ENCODE measurements around the gene FADS3. TPM values are rescaled to one million over a fixed set of nuclear protein-coding genes. Genes with fewer than 3 reads are reported as not detected.

FADS3 gene
- total RNA-seq, 3 donors from 2014 or later = 8.4 to 21.0 (median 11.5) TPM

DNA sequence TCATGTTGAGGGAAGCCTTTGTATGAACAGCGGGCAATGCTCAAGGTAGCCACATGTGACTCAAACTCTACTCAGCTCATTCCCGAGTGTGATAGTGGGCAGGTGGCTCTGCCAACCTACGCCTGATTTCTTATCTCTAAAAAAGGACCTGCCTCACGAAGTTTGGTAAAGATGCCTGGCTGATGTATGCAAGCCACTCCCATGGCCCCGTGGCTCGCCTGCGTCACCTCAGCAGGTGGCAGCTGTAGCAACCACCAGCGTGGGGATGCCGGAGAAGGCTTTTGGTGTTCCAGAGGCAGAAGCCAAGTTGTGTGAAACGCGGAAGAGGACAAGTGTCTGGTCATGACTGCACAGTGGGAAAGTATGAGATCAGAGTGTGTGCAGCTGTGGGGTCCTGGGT, 57.9 kb downstream of the FADS3 start:
- TF ChIP-seq, protein P1, sequence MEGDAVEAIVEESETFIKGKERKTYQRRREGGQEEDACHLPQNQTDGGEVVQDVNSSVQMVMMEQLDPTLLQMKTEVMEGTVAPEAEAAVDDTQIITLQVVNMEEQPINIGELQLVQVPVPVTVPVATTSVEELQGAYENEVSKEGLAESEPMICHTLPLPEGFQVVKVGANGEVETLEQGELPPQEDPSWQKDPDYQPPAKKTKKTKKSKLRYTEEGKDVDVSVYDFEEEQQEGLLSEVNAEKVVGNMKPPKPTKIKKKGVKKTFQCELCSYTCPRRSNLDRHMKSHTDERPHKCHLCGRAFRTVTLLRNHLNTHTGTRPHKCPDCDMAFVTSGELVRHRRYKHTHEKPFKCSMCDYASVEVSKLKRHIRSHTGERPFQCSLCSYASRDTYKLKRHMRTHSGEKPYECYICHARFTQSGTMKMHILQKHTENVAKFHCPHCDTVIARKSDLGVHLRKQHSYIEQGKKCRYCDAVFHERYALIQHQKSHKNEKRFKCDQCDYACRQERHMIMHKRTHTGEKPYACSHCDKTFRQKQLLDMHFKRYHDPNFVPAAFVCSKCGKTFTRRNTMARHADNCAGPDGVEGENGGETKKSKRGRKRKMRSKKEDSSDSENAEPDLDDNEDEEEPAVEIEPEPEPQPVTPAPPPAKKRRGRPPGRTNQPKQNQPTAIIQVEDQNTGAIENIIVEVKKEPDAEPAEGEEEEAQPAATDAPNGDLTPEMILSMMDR (IDR thresholded peaks at IDR 0.05) = no peak
- Histone ChIP-seq H3K36me3 (ENCODE audit: low read depth) (no peaks in the 10 kb centered on the region), H3K4me3 (no peak overlapping the region), H3K9me3 (no peaks in the 10 kb centered on the region), H3K4me1 (ENCODE audit: low read depth) (no peaks in the 10 kb centered on the region)
- ATAC-seq (no peak), DNase-seq (no peak)
- intact Hi-C loops (cut with DNase I, micrococcal nuclease) = no loop called here

DNA sequence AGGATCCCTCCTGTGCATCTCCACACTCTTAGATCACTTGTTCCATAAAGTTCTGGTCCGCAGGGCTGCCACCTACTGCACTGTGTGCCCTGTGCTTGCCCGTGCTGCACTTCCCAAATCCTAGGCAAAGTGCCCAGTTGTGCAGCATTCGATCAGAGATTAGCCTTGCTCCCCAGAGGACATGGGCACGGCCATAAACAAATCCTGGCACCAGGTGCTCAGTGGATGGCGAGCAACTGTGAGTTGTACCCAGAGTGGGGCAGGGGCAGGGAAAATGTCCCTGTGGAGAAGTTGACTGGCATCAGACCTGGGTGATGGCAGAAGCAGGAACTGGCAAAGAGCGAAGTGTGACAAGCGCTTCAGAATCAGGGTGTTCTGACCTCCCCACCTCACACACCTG, 58.6 kb downstream of the FADS3 start:
- intact Hi-C loops (cut with DNase I, micrococcal nuclease) = no loop called here
- ATAC-seq = no peak
- H3K36me3 ChIP-seq (ENCODE audit: low read depth) = no peaks in the 10 kb centered on the region
- TF ChIP-seq, protein P1 (IDR thresholded peaks at IDR 0.05) = no peak
- DNase-seq = no peak
- H3K9me3 ChIP-seq = no peaks in the 10 kb centered on the region
- H3K4me3 ChIP-seq = no peak overlapping the region
- H3K4me1 ChIP-seq (ENCODE audit: low read depth) = peaks cover 4% of the 10 kb centered on the region

DNA sequence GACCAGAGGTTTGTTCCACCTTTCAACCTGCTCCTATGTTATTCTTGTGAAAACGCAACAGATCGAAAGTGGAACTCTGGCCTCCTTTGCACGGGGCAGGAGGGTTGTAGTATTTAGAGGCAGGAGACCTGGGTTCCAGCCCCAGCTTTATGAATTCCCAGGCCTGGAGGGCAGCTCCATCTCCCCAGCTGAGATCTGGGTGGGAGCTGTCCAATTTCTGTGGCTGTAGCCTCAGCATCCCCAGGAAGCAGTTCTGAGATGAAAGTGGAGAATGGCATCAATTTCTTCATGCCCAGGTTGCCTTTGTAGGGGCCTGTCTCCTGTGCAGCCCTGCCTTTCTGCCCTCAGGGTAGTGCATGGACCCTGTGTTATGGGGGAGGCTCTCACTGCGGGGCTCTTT, 59.1 kb downstream of the FADS3 start:
- no peak overlapping the region for H3K4me3 ChIP-seq
- peaks cover 9% of the 10 kb centered on the region for H3K4me1 ChIP-seq (ENCODE audit: low read depth)
- intact Hi-C loops (cut with DNase I, micrococcal nuclease) = no loop called here
- H3K9me3 ChIP-seq = no peaks in the 10 kb centered on the region
- H3K36me3 ChIP-seq (ENCODE audit: low read depth) = no peaks in the 10 kb centered on the region
- ATAC-seq (no peak), DNase-seq (no peak)
- TF ChIP-seq, protein P1 (IDR thresholded peaks at IDR 0.05) = no peak

DNA sequence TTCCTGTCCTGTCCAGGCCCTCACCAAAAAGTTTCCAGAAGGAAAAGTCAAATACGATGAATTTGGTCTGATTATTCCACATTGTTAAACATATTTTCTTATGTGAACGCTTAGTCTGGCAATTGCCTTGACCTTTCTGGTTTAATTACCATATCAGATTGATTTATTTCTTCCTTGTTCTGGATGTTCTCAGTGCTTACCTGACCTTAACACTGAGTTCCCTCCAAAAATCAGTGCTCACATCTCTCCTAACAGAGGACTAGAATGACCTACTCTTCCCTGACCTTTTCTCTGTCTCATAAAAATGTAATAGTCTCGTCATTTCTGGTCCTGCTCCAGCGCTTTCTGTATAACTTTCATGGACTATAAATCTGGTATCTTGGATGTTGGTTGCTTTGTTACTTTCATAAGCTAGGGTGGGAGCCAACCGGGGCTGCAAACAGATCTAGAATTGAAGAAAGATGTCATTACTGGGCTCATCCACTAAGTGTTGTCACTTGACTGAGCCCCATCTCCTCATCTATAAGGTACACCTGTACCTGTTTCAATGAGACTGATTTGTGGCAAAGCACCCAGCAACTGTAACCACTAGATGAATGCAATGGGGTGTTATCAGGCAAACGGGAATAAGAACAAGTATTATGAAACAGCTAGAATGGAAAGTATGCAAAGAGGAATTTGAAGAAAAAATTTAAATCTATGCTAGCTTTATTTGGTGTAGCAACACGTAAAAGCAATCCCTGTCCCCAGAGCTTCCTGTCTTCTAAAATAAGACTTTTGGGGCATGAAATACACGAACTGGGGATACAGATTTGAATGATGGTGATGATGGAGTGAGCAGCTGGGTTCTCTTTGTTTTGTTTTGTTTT, 60.9 kb downstream of the FADS3 start:
- Histone ChIP-seq H3K4me3 (no peak overlapping the region), H3K4me1 (ENCODE audit: low read depth) (peaks cover 9% of the 10 kb centered on the region)

DNA sequence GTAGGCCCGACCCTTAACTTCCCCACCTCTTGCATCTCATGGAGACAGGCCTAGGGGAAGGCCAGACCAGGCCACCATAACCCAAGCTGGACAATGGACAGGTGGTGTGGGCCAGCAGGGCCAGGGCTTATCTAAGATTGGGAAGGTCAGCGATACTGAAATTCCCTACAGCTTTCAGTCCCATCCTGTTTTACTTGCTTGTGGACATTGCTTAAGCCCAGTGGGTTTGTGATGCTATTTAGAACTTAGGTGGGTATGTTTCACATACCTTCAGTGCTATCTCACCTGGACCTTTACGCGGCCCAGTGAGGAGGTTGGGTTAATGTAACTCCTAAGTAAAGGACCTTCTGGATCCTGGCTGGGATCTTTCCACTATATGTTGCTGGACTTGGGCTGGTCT, 61.5 kb downstream of the FADS3 start:
- ATAC-seq = no peak
- Histone ChIP-seq H3K4me3 (no peak overlapping the region), H3K4me1 (ENCODE audit: low read depth) (peaks cover 9% of the 10 kb centered on the region), H3K36me3 (ENCODE audit: low read depth) (no peaks in the 10 kb centered on the region), H3K9me3 (no peaks in the 10 kb centered on the region)
- TF ChIP-seq, protein P1 (IDR thresholded peaks at IDR 0.05) = no peak
- no peak for DNase-seq
- intact Hi-C loops (cut with DNase I, micrococcal nuclease) = no loop called here

More for the DNA sequence above, 60.9 kb downstream of the FADS3 start:
- intact Hi-C loops (cut with DNase I, micrococcal nuclease) = no loop called here
- Histone ChIP-seq H3K36me3 (ENCODE audit: low read depth) (no peaks in the 10 kb centered on the region), H3K9me3 (no peaks in the 10 kb centered on the region)
- TF ChIP-seq, protein P1 (IDR thresholded peaks at IDR 0.05) = no peak
- DNase-seq (no peak), ATAC-seq (no peak)
